Midbrain (tissue), 1 donor: ENCODE data around the gene GRIN2C.

Experiments used
- DNase-seq: peaks from one replicate; lab custom pipeline; 2025; lab: John Stamatoyannopoulos, UW

Gene GRIN2C

GRCh38 chr17:74799097-74799496, 60.6 kb downstream of the GRIN2C start:
- DNase-seq = no peak

- no peak for DNase-seq
Measured at GRCh38 chr17:74798239-74798707, 61.4 kb downstream of the GRIN2C start.

- DNase-seq = no peak
Measured at GRCh38 chr17:74797824-74798223, 61.9 kb downstream of the GRIN2C start.

- no peak for DNase-seq
Measured at GRCh38 chr17:74796866-74797265, 62.8 kb downstream of the GRIN2C start.

GRCh38 chr17:74796211-74796610, 63.5 kb downstream of the GRIN2C start:
- DNase-seq = no peak

GRCh38 chr17:74795327-74796020, 64.2 kb downstream of the GRIN2C start:
- no peak for DNase-seq

GRCh38 chr17:74792586-74793105, 67.0 kb downstream of the GRIN2C start:
- DNase-seq = no peak
